ENCODE data around the gene MATCAP1.
A peak's percentile ranks its signal among the peaks of the same experiment; 100 is the strongest.

MATCAP1 gene

DNA sequence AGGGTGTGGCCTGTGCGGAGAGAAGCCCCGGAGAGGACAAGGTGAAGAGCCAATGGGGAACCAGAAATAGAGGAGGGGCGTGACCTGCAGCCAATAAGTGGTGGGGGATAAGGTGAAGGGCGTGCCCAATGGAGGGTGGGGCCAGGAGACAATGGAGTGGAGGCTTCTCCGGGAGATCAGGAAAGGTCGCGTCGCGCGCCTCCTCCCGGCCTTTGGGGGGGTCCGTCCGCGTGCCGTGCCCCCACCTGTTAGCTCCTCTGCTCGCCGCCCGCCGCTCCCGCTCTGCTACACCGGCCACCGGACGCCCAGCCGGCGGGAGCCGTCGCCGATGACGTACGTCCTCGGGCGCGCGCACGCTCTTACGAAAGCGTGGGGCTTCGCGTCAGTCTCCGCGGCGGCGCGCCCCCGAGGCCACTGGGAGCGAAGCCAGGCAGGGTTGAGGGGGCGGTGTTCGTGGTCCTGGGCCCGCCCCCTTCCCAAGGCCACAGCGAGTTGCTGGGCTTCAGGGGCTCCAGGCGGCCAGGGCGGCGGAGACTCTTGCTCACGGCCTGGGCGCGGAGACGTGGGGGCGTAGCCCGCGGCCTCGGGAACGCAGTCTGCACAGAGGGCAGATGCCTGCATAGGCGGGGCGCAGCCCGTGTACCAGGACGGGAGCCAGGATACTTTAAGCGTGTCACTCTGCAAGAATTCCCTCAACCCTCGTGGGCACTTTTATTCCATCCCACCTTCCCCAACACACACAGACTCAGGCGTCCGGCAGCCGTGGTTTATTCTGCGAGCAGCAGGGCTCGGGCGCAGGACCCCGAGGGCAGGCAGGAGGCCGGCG lies at the start of gene MATCAP1:
MATCAP1 (minus strand) TSS at position 337 of the 826 bp plus-strand sequence. CDS start 3,353 bp downstream, outside the sequence.
- peak; percentile 100 for DNase-seq (ENCODE audit: low spot score)

DNA sequence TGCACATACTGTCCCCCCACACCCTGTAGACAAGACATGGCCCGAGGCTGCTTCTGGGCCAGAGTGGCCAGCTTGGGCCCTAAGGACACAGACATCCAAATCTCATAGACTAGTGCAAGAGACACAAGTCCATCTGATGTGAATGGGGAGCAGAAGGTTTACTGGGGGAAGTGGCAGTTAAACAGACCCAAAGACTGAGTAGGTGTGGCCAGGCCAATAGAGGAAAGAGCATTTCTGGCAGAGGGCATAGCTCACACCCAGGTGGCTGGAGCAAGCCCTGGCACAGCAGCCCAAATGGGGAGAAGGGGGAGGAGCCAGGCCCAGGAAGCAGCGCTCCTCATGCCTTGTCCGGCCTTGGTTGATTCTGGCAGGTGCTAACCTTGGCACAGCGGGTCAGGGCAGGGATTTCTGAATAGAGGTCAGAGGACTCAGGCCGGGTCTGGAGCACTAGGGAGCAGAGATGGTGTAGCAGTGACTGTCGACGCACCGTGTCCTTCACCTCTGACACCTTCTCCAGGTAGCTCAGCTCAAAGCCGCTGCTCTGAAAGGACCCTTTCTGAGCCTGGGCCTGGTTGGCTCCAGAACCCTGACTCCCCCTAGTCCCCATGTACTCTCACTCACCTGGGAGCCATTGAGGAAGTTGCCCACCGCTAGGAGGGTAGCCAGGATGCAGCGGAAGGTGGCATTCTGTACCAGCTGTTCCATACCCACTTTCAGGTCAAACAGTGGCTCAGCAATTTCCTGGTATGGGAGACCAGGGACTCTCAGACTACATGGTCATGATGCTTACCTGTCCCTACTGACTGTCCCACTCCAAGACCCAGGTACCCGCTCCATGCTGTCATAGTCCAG lies 47.3 kb upstream of the MATCAP1 start:
- DNase-seq (ENCODE audit: low spot score), result no peak

DNA sequence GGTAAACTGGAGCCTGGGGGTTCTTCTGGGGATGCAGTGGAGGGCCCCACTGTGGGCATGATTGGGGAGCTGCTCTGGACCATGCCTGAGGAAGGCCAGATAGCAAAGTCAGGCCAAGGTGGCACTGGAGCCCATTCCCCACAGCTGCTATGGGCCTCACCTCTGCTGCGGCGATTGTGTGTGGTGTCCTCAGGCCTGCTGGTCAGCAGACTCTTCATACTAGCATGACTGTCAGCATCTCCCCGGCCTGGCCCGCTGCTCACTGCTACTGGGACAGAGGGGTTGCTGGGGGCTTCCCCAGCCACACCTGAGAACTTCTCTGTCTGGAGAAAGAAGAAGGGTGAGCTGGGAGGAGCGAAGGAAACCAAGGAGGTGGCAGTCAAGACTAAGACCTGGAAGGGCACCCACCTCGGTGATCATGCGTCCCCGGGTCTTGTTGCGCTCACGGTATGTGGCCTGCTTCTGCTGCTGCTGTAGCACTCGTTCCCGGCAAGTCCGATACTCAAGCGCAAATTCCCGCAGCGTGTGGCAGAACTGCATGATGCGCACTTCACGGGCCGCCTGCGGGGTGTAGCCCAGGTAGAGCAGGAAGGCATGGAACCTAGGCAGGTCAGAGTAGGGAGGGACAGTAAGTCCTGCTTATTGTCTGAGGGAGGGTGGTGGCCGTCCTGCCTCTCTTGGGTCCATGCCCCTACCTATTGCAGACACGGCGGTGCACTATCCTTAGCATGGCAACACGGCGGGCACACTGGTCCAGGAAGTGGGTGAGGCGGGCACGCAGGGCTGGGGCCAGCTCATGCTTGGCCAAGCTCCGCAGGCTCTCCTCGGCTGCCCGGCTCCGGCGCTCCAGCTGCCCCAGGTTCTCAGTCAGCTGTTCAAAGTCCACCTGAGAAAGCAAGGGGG lies 46.4 kb upstream of the MATCAP1 start:
- DNase-seq (ENCODE audit: low spot score), result no peak

DNA sequence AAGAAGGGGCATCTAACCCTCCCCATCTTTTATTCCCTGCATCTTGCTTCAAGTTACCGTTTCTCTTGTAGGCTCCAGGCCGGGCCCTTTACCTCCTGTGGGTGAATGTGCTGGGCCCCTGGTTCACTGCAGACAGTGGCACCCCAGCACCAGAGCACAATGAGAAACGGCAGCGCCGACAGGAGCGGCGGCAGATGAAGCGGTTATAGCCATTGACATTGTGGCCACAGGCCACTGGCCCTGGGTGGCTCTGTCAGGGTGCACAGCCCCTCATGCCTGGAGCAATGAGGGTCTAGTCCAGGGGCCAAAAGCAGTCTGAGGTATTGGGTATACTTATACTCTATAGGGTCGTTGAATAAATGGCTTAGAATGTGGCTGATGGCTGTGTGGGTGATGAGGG lies 45.1 kb upstream of the MATCAP1 start:
- no peak for DNase-seq (ENCODE audit: low spot score)

DNA sequence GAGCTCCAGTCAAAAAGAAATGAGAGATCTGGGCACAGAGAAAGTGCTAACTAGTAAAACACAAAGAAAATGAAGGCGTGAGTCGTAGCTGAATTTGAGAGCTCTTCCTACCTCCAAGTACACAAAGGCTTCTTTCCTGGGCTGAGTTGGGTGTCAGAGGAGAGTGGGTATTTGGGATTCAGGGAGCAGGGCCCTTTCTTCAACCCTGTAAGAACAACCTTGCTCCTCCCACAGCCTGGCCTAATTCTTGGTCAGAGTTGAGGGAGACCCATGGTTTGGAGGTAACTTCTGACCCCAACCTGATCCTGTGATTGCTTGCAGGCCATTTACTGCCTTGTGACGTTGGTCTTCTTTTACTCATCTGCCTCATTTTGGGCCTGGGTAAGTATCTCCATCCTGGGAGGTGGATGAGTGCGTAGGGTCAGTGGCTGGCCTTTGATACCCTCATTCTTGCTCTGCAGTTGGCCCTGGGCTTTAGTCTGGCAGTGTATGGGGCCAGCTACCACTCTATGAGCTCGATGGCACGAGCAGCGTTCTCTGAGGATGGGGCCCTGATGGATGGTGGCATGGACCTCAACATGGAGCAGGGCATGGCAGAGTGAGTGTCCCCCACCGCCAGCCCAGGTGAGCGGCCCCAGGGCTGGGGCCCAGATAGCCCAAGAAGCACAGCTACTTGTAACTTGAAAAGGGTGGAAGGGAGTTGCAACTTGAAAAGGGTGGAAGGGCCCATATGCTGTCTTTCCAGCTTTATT lies 44.4 kb upstream of the MATCAP1 start:
- DNase-seq (ENCODE audit: low spot score), result no peak

DNA sequence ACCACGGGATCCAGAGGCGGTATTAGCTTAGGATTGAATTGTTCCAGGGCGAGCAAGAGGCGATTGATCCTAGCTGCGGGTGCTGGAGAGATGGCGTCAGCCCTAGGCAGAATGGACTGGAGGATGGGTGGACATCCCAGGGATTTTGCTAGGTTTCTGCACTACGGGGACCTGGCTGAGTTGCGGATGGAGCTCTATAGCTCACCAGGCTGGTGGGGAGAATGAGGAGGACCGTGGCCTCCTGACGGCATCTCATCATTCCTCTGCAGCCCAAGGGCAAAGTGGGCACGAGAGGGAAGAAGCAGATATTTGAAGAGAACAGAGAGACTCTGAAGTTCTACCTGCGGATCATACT lies 43.8 kb upstream of the MATCAP1 start:
- no peak for DNase-seq (ENCODE audit: low spot score)

DNA sequence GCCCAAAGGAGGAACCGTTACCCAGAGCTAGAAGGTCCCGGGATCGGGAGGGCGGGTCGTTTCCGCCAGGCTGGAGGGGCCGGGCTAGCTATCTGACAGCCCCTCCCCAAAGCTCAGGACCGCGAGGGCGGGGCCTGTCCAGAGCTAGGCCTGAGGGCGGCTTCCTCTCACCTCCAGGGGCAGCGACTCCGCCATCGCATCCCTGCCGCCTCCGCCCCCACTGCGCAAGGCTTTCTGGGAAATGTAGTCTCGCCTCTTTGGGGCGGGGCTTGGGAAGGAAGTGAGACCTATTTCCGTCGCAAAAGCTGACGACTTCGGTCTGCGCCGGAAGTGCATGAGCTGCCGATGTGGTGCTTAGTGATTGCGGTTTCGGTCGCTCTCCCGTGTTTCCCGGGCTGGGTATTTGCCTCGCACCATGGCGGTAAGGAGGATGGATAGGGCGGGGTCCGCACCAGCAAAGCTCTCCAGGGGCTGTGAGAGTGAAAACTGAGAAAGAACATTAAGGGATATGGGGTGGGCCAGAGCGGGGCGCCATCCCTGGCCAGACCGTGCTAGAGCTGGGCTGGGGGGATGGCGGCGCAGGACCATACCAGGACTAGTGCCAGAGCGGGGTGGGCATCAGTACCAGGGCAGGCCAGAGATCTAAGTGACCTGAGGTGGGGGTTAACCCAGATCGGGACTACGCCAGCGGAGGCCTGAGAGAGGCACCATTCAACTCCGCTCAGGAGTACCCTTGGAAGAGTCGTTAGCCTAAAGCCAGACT lies 43.2 kb upstream of the MATCAP1 start, which contains the start of gene TMEM208:
TMEM208 (plus strand) TSS at position 327 of the 763 bp plus-strand sequence; CDS start at position 416, 89 bp downstream.
- peak; percentile 97 for DNase-seq (ENCODE audit: low spot score)

DNA sequence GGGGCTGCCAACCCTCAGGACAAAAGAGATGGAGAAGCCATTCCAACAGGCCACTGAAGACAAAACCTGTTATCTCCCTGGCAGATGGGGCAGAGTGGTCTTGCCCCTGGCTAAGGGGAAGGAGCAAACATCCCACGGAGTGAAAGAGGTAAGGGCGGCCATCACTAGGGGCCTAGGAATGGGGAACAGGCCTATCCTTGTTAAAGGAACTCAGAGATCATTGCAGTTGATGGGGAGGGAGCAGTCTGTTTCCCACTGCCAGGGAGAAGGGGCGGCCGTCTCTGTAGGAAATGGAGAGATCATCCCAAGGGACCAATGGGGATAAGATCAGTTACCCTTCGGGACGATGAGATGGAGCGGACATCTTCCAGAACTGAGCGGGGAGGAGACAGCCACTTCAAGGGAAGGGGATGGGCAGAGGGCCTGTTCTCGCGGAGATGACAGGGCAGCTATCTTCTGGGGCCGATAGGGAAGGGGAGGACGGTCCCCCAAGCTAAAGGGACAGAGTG lies 42.6 kb upstream of the MATCAP1 start:
- no peak for DNase-seq (ENCODE audit: low spot score)

DNA sequence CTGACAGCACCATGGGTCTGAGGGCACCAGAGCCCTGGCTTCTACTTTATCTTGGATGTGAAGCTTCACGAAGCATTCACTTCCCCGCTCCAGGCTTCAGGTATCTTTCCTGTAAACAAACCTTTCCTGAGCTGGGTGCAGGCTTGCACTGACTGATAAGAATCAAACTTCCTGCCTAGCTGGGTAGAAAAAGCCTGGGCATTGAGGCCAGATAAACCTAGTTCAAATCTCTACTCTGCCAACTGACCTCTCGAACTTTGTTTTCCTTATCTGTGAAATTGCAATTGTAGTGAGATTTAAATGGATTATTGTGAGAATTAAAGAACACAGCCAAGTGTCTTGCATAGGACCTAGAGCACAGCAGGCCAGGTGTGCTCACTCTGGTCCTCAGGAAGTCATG lies 40.2 kb upstream of the MATCAP1 start:
- no peak for DNase-seq (ENCODE audit: low spot score)

DNA sequence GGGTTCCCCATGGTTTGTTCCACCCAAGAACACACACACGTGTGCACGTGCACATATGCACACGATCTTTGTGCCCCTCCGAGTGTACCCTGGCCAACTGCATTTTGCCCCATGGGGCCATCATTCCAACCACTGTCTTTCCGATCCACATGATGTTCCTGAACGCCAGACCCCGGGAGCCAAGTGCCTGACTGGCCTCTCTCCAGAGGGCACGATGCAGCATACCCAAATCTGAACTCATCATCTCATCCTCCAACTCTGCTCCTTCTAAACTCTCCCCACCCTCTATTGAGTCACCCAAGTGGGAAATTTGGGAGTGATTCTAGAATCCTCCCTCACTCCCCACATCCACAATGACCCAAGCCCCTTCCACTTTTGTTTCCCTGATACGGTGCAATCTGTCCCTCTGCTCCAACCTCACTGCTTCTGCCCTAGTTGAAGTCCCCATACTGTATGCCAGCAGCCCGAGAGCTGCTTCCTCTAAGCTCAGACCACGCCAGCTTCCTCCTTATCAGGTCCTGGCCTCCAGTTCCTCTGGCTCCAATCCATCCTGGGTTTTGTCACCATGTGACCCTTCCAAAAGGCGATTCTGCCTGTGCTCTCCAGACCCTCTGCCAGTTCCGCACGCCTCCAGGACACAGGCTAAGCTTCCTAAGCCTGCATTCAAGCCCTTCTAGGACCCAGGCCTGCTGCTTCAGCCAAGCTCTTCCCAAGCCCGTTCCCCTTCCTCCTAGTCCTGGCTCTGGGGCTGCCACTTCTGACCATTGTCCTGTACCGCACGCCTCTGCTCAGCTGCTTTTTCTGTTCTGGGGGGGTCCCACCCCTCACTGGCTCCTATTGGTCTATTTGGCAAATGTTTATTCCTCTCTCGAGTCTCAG lies 33.1 kb upstream of the MATCAP1 start:
- no peak for DNase-seq (ENCODE audit: low spot score)

DNA sequence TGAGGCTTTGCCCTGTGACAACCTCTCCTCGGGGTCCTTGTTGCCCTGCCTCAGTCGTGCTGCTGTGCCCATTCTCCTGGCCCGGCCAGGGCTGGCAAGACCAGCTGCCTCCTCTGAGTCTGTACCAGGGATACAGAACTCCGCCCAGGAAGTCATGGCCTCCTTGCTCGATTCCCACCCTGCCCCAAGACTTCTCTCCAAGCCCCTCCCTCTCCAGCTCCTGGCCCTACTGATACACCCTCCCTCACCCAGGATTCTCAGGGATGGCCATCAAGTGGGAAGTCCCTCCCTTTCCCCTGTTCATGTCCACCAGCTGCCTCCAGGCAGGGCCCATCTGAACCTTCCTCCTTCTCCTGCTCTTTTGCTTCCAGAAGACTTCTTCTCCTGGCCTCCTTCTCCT lies 31.9 kb upstream of the MATCAP1 start:
- DNase-seq (ENCODE audit: low spot score), result no peak

DNA sequence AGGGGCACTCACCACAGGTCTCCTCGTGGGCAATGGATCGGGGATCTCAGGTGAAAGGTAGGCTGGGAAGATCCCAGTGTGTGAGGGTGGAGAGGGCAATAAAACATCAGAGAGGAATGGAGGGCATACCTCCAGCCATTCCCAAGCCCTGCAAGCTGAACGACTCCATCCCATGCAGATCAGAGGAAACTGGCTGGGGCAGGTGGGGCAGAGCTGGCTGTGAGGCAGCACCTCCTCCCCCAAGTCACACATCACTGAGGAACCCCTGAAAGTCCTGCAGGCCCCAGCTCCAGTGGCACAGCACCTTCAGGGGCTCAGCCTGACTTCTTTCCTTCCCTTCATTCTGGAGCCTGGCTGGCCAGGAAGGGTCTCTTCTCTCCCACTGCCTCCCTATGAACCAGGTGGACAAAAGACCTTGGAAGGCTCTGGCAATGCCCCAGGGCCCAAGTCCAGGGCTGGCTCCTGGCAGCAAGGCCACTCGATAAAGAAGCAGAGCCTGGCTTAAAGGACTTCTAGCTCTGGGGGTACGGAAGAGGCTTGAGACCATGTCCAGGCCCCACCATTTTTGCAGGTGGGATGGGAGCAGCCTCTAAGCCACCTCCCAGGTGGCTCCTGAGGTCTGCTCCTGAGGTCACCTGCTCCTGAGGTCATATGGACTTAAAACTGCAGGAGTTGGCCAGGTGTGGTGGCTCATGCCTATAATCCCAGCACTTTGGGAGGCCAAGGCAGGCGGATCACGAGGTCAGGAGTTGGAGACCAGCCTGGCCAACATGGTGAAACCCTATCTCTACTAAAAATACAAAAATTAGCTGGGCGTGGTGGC lies 29.6 kb upstream of the MATCAP1 start:
- DNase-seq (ENCODE audit: low spot score), result no peak

DNA sequence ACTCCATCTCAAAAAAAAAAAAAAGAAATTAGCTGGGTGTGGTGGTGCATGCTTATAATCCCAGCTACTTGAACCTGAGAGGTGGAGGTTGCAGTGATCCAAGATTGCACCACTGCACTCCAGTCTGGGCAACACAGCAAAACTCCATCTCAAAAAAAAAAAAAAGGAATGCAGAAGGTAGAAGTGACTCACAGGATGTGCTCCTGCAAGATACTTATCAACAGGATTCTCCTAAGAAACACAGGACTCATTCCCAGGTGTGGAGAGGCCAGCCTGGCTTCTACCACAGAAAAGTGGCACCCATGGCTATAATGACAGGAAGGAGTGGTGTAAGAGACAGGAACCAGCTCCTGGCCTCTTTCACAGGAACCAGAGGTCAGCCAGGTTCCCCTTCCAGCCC lies 29.0 kb upstream of the MATCAP1 start:
- DNase-seq (ENCODE audit: low spot score), result no peak

DNA sequence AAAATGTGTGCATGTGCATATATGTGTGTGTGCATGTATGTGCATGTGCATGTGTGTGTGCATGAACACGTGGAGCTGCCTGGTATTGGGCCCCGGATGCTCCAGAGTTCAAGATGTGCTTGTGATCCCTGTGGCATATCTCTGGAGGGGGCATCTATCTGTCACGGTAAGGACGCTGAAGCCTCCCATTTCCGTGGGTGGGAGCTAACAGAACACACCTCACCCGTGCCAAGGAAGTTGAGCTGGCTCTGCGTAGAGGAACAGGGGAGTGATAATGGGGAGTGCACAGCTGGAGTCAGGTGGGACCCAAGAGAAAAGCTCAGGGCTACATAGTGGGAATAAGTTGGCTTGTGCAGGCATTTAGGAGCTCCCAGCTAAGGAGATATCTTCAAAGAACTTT lies 27.9 kb upstream of the MATCAP1 start:
- no peak for DNase-seq (ENCODE audit: low spot score)

DNA sequence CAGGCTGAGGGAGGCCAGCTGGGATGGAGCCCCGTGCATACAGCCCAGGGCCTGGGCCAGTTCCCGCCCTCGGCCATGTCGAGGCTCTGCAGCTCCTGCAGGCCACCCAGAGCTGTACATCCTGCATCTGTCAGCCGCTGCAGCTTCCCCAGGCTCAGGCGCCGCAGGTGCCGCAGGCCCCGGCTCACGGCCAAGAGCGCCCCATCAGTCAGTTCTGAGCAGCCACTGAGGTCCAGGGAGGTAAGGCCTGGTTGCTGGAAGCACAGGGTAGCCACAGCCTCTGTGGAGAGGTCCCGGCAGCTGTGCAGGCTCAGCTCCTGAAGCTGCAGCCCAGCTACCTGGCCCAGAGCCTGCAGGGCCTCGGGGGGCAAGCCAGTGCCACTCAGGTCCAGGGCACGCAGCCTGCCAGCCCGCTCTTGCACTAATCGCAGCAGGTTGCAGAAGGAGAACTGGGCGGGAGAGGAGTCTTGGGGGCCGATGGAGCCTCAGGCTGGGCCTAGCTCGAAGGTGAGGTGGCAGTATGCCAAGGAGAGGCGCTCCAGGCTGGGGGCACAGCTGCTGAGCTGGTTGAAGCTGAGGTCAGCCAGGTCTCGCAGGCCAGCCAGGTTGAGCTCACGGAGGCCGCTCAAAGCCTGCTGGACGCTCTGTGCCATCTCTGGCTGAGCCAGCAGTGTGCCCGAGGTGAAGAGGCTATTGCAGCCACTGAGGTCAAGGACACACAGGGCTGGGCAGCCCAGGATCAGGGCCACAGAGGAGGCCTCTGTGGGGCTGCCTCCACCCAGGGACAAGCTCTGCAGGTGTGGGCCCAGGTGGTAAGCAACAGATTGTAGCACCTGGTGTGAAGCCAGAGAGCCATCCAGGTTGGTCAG lies 26.5 kb upstream of the MATCAP1 start:
- no peak for DNase-seq (ENCODE audit: low spot score)

DNA sequence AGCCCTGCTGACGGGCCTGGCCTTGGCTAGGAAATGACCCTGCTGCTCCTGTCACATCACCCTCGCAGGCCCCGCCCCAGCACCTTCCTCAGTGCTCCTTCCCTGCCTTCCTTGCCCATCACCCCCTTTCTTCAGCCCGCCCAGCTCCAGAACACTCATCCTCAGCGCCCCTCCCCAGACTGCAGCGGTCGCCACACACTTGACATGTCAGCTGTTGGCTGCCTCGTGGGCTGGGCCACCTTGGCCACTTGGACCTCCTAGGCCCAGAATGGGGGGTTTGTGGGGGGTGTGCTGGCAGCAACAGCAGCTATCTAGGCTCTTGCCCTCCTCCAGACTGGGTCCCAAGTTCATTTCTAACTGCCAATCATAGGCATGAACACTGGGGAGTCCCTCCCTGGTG lies 25.8 kb upstream of the MATCAP1 start:
- DNase-seq (ENCODE audit: low spot score), result no peak

DNA sequence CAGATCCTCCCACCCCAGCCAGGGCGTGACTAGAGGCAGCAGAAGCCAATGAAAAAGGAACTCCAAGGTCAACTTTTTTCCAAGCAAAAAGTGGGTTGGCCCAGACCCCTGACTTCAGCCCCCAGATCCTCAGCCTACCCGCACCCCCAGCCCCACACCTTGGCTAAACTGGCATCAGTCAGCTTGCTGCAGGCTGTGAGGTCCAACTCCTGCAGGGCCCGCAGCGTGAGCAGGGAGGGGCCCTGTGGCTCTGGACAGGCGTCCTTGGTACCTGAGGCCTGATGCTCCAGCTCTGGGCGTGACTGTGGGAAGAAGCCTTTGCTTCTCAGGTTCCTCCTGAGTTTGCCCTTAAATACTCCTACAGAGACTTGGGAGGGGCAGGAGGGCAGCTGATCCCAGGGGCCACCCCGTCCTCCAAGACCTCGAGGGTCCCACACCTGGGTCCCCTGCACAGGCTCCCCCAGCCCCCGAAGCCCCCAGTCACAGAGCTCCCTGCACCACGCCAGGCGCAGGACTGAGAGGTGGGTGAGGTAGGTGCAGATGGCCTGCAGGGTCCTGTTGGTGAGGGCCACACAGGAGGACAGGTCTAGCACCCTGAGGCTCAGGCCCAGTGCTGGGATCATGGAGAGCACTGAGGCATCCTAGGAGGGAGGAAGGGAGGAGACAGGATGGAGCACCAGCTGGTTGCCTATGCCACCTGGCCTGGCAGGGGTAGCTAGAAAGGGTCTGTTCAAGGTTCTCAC lies 24.6 kb upstream of the MATCAP1 start:
- DNase-seq (ENCODE audit: low spot score), result no peak
